ENCODE results near the gene DAAM2.

DAAM2 gene

DNA sequence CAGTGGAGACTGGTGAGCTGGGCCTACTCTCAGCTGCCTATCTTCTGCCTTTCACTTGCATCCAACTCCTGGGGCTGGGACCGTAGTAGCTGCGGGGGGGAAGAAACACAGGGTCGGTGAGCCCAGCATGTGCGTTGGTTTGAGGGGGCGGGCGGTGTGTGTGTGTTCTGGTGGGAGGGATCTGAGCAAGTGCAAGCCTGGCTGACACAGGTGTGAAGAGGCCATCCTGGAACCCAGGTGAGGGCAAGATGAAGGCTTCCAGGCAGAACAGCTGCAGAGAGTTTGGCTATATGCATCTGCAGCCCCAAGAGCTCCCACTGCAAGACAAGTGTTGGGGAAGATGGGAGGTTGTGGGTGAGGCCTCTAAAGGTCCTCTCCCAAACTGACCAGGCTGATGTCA lies 111.5 kb downstream of the DAAM2 start:
- Histone ChIP-seq H3K79me1 (ENCODE audit: low read depth, low read length) (no peaks in the 10 kb centered on the region), H3K27me3 (ENCODE audit: control insufficient read depth in 3 of 3, insufficient read depth in 3 of 3, low read depth in 1 of 3, low read length in 3 of 3) (no peaks in the 10 kb centered on the region), H3K18ac (ENCODE audit: low read length) (no peak overlapping the region), H2AFZ (ENCODE audit: low read length) (no peak overlapping the region), H3K4me3 (ENCODE audit: low read length in 2 of 2) (no peak overlapping the region), H3K9me3 (replicated peaks in 1 of 2; ENCODE audit: control insufficient read depth in 2 of 2, insufficient read depth in 1 of 2, low read depth in 1 of 2, low read length in 2 of 2) (no peaks in the 10 kb centered on the region), H2BK15ac (ENCODE audit: low read length) (no peak overlapping the region), H2BK5ac (ENCODE audit: low read length) (no peak overlapping the region), H3K4ac (ENCODE audit: low read length) (no peak overlapping the region), H3K23ac (ENCODE audit: low read depth, low read length, poor library complexity) (peak overlapping the region; percentile 56), H4K91ac (ENCODE audit: low read depth, low read length, poor library complexity) (no peak overlapping the region), H3K4me2 (ENCODE audit: insufficient read depth, low read length, poor library complexity, severe bottlenecking) (no peak overlapping the region), H2BK120ac (ENCODE audit: low read depth, low read length) (no peak overlapping the region), H3K36me3 (replicated peaks in 1 of 2; ENCODE audit: control insufficient read depth in 2 of 2, insufficient read depth in 2 of 2, low read length in 2 of 2) (peaks cover 0 to 9% of the 10 kb centered on the region in 2 donors), H2AK5ac (ENCODE audit: low read depth, low read length) (no peak overlapping the region), H3K14ac (ENCODE audit: low read length) (no peak overlapping the region), H2BK12ac (ENCODE audit: low read length) (no peak overlapping the region), H3K27ac (replicated peaks; ENCODE audit: low read length) (no peak overlapping the region), H3K9ac (ENCODE audit: low read depth, low read length, poor library complexity) (no peak overlapping the region), H4K8ac (ENCODE audit: low read depth, low read length) (no peak overlapping the region), H3K4me1 (ENCODE audit: control insufficient read depth in 2 of 2, insufficient read depth in 1 of 2, low read depth in 1 of 2, low read length in 2 of 2) (no peaks in the 10 kb centered on the region)
- no peak for DNase-seq (ENCODE audit: low spot score)
- WGBS, 2 donors (ENCODE audit: extremely low coverage in 2 of 2, insufficient read length in 2 of 2, insufficient replicate concordance in 1 of 2) = no CpG with 5 or more reads among the region's 6 CpGs

DNA sequence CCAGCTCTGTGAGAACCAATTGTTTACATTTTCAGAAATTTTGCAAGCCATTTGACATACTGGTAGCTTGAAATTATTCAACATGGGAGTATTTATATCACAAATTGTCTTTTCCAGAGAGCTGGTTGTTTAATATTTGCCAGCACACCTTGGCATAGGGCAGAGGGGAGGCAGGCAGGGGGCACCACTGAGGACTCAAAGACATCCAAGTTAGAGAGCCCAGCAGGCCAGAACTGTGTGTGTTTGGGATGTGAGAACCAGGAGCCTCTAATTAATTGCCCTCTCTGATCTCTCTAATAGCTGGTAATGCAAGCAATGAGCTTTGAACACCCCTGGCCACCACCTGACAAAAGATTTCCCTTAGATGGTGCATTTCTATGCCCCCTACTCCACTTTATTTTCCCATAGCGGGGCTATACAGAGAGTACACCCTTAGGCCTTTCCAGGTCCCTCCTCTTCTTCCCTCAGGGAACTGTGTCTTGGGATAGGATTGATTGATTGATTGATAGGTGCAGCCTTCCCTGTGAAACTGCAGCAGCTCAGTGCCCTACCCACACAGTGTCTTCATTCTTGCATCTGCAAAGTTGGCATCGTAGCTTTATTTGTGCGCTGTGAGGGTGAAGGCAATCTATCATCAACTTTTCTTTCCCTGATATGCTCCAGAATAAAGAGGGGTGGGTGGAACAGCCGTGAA lies 112.9 kb downstream of the DAAM2 start:
- Histone ChIP-seq H2AFZ (ENCODE audit: low read length) (no peak overlapping the region), H3K14ac (ENCODE audit: low read length) (no peak overlapping the region), H3K9ac (ENCODE audit: low read depth, low read length, poor library complexity) (no peak overlapping the region), H3K4me2 (ENCODE audit: insufficient read depth, low read length, poor library complexity, severe bottlenecking) (no peak overlapping the region), H3K27me3 (ENCODE audit: control insufficient read depth in 3 of 3, insufficient read depth in 3 of 3, low read depth in 1 of 3, low read length in 3 of 3) (no peaks in the 10 kb centered on the region), H2AK5ac (ENCODE audit: low read depth, low read length) (no peak overlapping the region), H4K8ac (ENCODE audit: low read depth, low read length) (no peak overlapping the region), H3K27ac (replicated peaks; ENCODE audit: low read length) (no peak overlapping the region), H4K91ac (ENCODE audit: low read depth, low read length, poor library complexity) (no peak overlapping the region), H3K4me3 (ENCODE audit: low read length in 2 of 2) (no peak overlapping the region), H3K18ac (ENCODE audit: low read length) (no peak overlapping the region), H3K36me3 (replicated peaks in 1 of 2; ENCODE audit: control insufficient read depth in 2 of 2, insufficient read depth in 2 of 2, low read length in 2 of 2) (peaks cover 0 to 9% of the 10 kb centered on the region in 2 donors), H3K79me1 (ENCODE audit: low read depth, low read length) (no peaks in the 10 kb centered on the region), H3K23ac (ENCODE audit: low read depth, low read length, poor library complexity) (no peak overlapping the region), H3K9me3 (replicated peaks in 1 of 2; ENCODE audit: control insufficient read depth in 2 of 2, insufficient read depth in 1 of 2, low read depth in 1 of 2, low read length in 2 of 2) (no peaks in the 10 kb centered on the region), H2BK5ac (ENCODE audit: low read length) (no peak overlapping the region), H2BK15ac (ENCODE audit: low read length) (no peak overlapping the region), H3K4ac (ENCODE audit: low read length) (no peak overlapping the region), H3K4me1 (ENCODE audit: control insufficient read depth in 2 of 2, insufficient read depth in 1 of 2, low read depth in 1 of 2, low read length in 2 of 2) (no peaks in the 10 kb centered on the region), H2BK120ac (ENCODE audit: low read depth, low read length) (no peak overlapping the region), H2BK12ac (ENCODE audit: low read length) (no peak overlapping the region)
- no peak for DNase-seq (ENCODE audit: low spot score)
- WGBS, 2 donors (ENCODE audit: extremely low coverage in 2 of 2, insufficient read length in 2 of 2, insufficient replicate concordance in 1 of 2) = no CpG with 5 or more reads among the region's 4 CpGs

DNA sequence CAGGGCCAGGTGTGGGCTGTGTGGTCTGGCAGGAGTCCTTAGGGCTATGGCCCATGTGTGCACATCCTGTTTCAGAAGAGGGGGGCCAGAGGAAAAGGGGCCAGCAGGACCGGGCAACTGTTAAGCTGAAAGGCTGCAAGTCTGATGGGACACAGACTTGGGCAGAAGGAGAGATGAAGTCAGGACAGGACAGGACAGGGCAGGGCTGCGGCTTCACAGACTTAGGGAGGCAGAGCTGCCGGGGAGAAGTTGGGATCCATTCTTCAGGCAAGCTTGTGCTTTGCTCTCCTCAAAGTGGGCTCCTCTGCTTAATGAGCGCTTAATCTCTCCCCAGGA lies 113.4 kb downstream of the DAAM2 start:
- H2BK12ac ChIP-seq (ENCODE audit: low read length) = no peak overlapping the region
- no peak overlapping the region for H3K9ac ChIP-seq (ENCODE audit: low read depth, low read length, poor library complexity)
- H3K4ac ChIP-seq (ENCODE audit: low read length) = no peak overlapping the region
- no peak overlapping the region for H4K91ac ChIP-seq (ENCODE audit: low read depth, low read length, poor library complexity)
- WGBS, 2 donors (ENCODE audit: extremely low coverage in 2 of 2, insufficient read length in 2 of 2, insufficient replicate concordance in 1 of 2) = no CpG with 5 or more reads among the region's 4 CpGs
- DNase-seq (ENCODE audit: low spot score) = no peak
- H2BK5ac ChIP-seq (ENCODE audit: low read length) = no peak overlapping the region
- H2BK15ac ChIP-seq (ENCODE audit: low read length) = no peak overlapping the region
- no peak overlapping the region for H3K18ac ChIP-seq (ENCODE audit: low read length)
- no peak overlapping the region for H3K4me3 ChIP-seq (ENCODE audit: low read length in 2 of 2)
- no peak overlapping the region for H2AFZ ChIP-seq (ENCODE audit: low read length)
- H3K9me3 ChIP-seq (replicated peaks in 1 of 2; ENCODE audit: control insufficient read depth in 2 of 2, insufficient read depth in 1 of 2, low read depth in 1 of 2, low read length in 2 of 2) = no peaks in the 10 kb centered on the region
- no peak overlapping the region for H3K23ac ChIP-seq (ENCODE audit: low read depth, low read length, poor library complexity)
- H3K79me1 ChIP-seq (ENCODE audit: low read depth, low read length) = no peaks in the 10 kb centered on the region
- peaks cover 0 to 9% of the 10 kb centered on the region in 2 donors for H3K36me3 ChIP-seq (replicated peaks in 1 of 2; ENCODE audit: control insufficient read depth in 2 of 2, insufficient read depth in 2 of 2, low read length in 2 of 2)
- no peak overlapping the region for H2AK5ac ChIP-seq (ENCODE audit: low read depth, low read length)
- no peak overlapping the region for H2BK120ac ChIP-seq (ENCODE audit: low read depth, low read length)
- H3K27me3 ChIP-seq (ENCODE audit: control insufficient read depth in 3 of 3, insufficient read depth in 3 of 3, low read depth in 1 of 3, low read length in 3 of 3) = no peaks in the 10 kb centered on the region
- no peak overlapping the region for H3K27ac ChIP-seq (replicated peaks; ENCODE audit: low read length)
- H3K4me2 ChIP-seq (ENCODE audit: insufficient read depth, low read length, poor library complexity, severe bottlenecking) = no peak overlapping the region
- H4K8ac ChIP-seq (ENCODE audit: low read depth, low read length) = no peak overlapping the region
- no peaks in the 10 kb centered on the region for H3K4me1 ChIP-seq (ENCODE audit: control insufficient read depth in 2 of 2, insufficient read depth in 1 of 2, low read depth in 1 of 2, low read length in 2 of 2)
- H3K14ac ChIP-seq (ENCODE audit: low read length) = no peak overlapping the region

DNA sequence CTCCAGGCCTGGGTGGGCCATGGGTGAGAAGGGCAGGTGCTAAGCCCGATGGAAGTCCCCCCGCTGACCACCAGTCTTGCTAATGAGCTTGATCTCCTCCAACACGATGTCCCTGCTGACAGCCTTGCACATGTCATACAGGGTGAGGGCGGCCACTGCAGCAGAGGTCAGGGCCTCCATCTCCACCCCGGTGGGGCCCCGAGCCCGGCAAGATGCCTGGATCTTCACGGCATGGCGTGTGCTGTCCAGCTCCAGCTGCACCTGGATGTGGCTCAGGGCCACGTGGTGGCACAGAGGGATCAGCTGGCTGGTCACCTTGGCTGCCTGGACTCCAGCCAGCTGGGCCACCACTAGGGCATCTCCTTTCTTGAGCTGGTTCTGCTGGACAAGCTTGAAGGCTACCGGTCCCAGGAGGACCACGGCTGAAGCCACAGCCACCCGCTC lies 114.2 kb downstream of the DAAM2 start:
- Histone ChIP-seq H3K4me3 (ENCODE audit: low read length in 2 of 2) (no peak overlapping the region), H3K14ac (ENCODE audit: low read length) (no peak overlapping the region), H2AFZ (ENCODE audit: low read length) (no peak overlapping the region), H3K36me3 (replicated peaks in 1 of 2; ENCODE audit: control insufficient read depth in 2 of 2, insufficient read depth in 2 of 2, low read length in 2 of 2) (peaks cover 0 to 9% of the 10 kb centered on the region in 2 donors), H3K27me3 (ENCODE audit: control insufficient read depth in 3 of 3, insufficient read depth in 3 of 3, low read depth in 1 of 3, low read length in 3 of 3) (no peaks in the 10 kb centered on the region), H3K18ac (ENCODE audit: low read length) (no peak overlapping the region), H2AK5ac (ENCODE audit: low read depth, low read length) (no peak overlapping the region), H3K27ac (replicated peaks; ENCODE audit: low read length) (no peak overlapping the region), H3K4me1 (ENCODE audit: control insufficient read depth in 2 of 2, insufficient read depth in 1 of 2, low read depth in 1 of 2, low read length in 2 of 2) (no peaks in the 10 kb centered on the region), H2BK120ac (ENCODE audit: low read depth, low read length) (no peak overlapping the region), H3K9me3 (replicated peaks in 1 of 2; ENCODE audit: control insufficient read depth in 2 of 2, insufficient read depth in 1 of 2, low read depth in 1 of 2, low read length in 2 of 2) (no peaks in the 10 kb centered on the region), H3K23ac (ENCODE audit: low read depth, low read length, poor library complexity) (no peak overlapping the region), H4K91ac (ENCODE audit: low read depth, low read length, poor library complexity) (no peak overlapping the region), H3K79me1 (ENCODE audit: low read depth, low read length) (no peaks in the 10 kb centered on the region), H2BK15ac (ENCODE audit: low read length) (no peak overlapping the region), H3K4ac (ENCODE audit: low read length) (no peak overlapping the region), H3K4me2 (ENCODE audit: insufficient read depth, low read length, poor library complexity, severe bottlenecking) (no peak overlapping the region), H2BK12ac (ENCODE audit: low read length) (no peak overlapping the region), H4K8ac (ENCODE audit: low read depth, low read length) (no peak overlapping the region), H2BK5ac (ENCODE audit: low read length) (no peak overlapping the region), H3K9ac (ENCODE audit: low read depth, low read length, poor library complexity) (peak overlapping the region; percentile 25)
- WGBS, 2 donors (ENCODE audit: extremely low coverage in 2 of 2, insufficient read length in 2 of 2, insufficient replicate concordance in 1 of 2) = no CpG with 5 or more reads among the region's 13 CpGs
- no peak for DNase-seq (ENCODE audit: low spot score)

Measured in neuronal stem cell (in vitro differentiated cells).